H1 (cell line): Measurements from ENCODE around the gene USP12. TPM values are rescaled to one million over a fixed set of nuclear protein-coding genes. Genes with fewer than 3 reads are reported as not detected.

Experiments used
- CBX8 ChIP-seq: fragments of 300-800, 300-1000 bp; sonication (generic); IDR thresholded peaks from 2 replicates; pipeline ENCODE4 v1.7.1; 2016; ENCODE audit warnings: low read depth, low read length, borderline replicate concordance
- NANOG ChIP-seq: IDR thresholded peaks from 2 replicates; pipeline ENCODE4 v1.6.1; 2011; ENCODE audit warnings: low read length, low read depth, mild to moderate bottlenecking, inconsistent platforms; ENCODE audit not compliant: insufficient read depth, poor library complexity, severe bottlenecking
- RAD21 ChIP-seq, 2 experiments: IDR thresholded peaks in 1 of 2; conservative IDR thresholded peaks in 1 of 2; 2 replicates each; pipeline ENCODE4 v1.6.1; 2011; ENCODE audit warnings: low read depth in 2 of 2, low read length in 2 of 2, improper control_type of control experiment in 1 of 2, inconsistent platforms in 1 of 2, mild to moderate bottlenecking in 1 of 2, moderate library complexity in 1 of 2
- SAP30 ChIP-seq: fragments of 300-600 bp; sonication (generic); IDR thresholded peaks from 2 replicates; pipeline ENCODE4 v1.7.1; 2012; ENCODE audit warnings: low read length, moderate library complexity, mild to moderate bottlenecking, inconsistent platforms; ENCODE audit not compliant: insufficient read depth, insufficient replicate concordance
- polyA plus RNA-seq, 7 experiments: library from polyadenylated mRNA; depleted of rRNA in 3 of 7; stranded (reverse) in 5 of 7; unstranded in 2 of 7; fragments of >200 nt in 5 of 7; fragments of 200-250 nt in 2 of 7; gene quantifications; 1 replicate in 5 of 7; 2 replicates in 1 of 7; 4 replicates in 1 of 7; pipeline versions ENCODE4 v1.2.1 to v1.2.3, GENCODE V29; 2011 to 2013; ENCODE audit warnings: missing spikeins in 2 of 7, mixed read lengths in 2 of 7
- total RNA-seq: library from RNA; stranded (reverse); fragmentation: NEBNext Ultra II Directional; extraction: Animal tissue kit (Norgen Biotek cat#: 25700); gene quantifications from 2 replicates; pipeline ENCODE4 v1.2.1, GENCODE V29; 2021

USP12 gene
- total and polyA plus RNA-seq, 2 of the 8 experiments (the other 6 are each of a cell fraction or from before 2014, with no cell fraction given): 4.0 to 30.0 TPM

DNA sequence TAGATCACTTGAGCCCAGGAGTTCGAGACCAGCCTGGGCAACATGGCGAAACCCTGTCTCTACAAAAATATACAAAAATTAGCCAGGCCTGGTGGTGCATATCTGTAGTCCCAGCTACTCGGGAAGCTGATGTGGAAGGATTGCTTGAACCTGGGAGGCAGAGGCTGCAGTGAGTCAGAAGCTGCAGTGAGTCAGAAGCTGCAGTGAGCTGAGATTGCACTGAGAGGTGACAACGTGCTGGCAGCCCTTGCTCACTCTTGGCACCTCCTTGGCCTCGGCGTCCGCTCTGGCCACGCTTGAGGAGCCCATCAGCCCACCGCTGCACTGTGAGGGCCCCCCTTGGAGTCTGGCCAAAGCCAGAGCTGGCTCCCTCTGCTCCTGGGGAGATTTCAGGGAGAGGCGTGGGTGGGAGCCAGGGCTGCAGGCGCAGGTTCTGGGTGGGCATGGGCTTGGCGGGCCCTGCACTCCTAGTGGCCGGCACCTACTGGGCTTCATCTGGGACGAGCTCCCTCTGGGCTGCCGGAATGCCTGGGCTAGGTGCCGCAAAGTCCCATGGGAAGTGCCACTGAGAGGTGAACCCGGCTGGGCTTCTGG, 40.3 kb upstream of the USP12 start (continued):
- TF ChIP-seq SAP30 (no peak), NANOG (no peak), RAD21 (IDR thresholded peaks at IDR 0.05 in 1 of 2, conservative IDR thresholded peaks at IDR 0.05 in 1 of 2; ENCODE audit: low read depth in 2 of 2, low read length in 2 of 2) (no peak), CBX8 (no peak)
